H1 (cell line): ENCODE measurements around the gene APOO. TPM values are rescaled to one million over a fixed set of nuclear protein-coding genes. Genes with fewer than 3 reads are reported as not detected.

ENCODE experiments used
- CTCF ChIA-PET: fragments of 300-600 bp; sonication (Branson Sonifier 250); formaldehyde crosslinking; loops from one replicate; lab custom pipeline; 2021; ENCODE audit not compliant: partially characterized antibody; lab: Charles Lee
- POLR2A ChIA-PET: fragments of 300-600 bp; sonication (Branson Sonifier 250); formaldehyde crosslinking; loops from one replicate; lab custom pipeline; 2021; ENCODE audit warnings: inconsistent platforms; ENCODE audit not compliant: partially characterized antibody; lab: Charles Lee
- DNase-seq, 2 experiments: peaks; one replicate each; pipeline versions ENCODE4 v3.0.0 to v3.0.0-alpha.2; 2010 to 2022; ENCODE audit warnings: low spot score in 2 of 2, low read depth in 1 of 2, mixed read lengths in 1 of 2
- FAIRE-seq: peaks from 2 replicates; lab custom pipeline; 2011; peaks lifted over from hg19 to GRCh38; lab: Jason Lieb, UNC
- H2AFZ ChIP-seq: 2 replicates; pipeline ENCODE4 v1.8.1; 2012; ENCODE audit warnings: low read length, inconsistent platforms
- H2AK5ac ChIP-seq: 2 replicates; pipeline ENCODE4 v1.6.1; 2013; ENCODE audit warnings: low read depth, low read length
- H2BK120ac ChIP-seq: replicated peaks from 2 replicates; pipeline ENCODE3; 2013; ENCODE audit warnings: low read depth, low read length, inconsistent platforms
- H2BK12ac ChIP-seq: 2 replicates; pipeline ENCODE4 v1.6.1; 2013; ENCODE audit warnings: low read depth, low read length
- H2BK15ac ChIP-seq: 2 replicates; pipeline ENCODE4 v1.6.1; 2013; ENCODE audit warnings: low read length
- H2BK20ac ChIP-seq: 2 replicates; pipeline ENCODE4 v1.6.1; 2013; ENCODE audit warnings: low read length
- H2BK5ac ChIP-seq: 2 replicates; pipeline ENCODE4 v1.6.1; 2013; ENCODE audit warnings: low read depth, low read length
- H3K14ac ChIP-seq: 2 replicates; pipeline ENCODE4 v1.6.1; 2013; ENCODE audit warnings: inconsistent platforms; ENCODE audit not compliant: insufficient read length
- H3K18ac ChIP-seq: 2 replicates; pipeline ENCODE4 v1.6.1; 2013; ENCODE audit warnings: low read length; ENCODE audit errors: extremely low read depth
- H3K23ac ChIP-seq: 2 replicates; pipeline ENCODE4 v1.6.1; 2013; ENCODE audit warnings: inconsistent platforms; ENCODE audit not compliant: insufficient read length
- H3K23me2 ChIP-seq: 2 replicates; pipeline ENCODE4 v1.6.1; 2013; ENCODE audit warnings: low read depth, low read length
- H3K27ac ChIP-seq: 2 replicates; pipeline ENCODE4 v1.6.1; 2011; ENCODE audit warnings: low read depth, low read length, inconsistent platforms
- H3K27me3 ChIP-seq, 4 experiments: replicated peaks in 1 of 4; 1 replicate in 1 of 4; 2 replicates in 3 of 4; pipeline versions ENCODE4 v1.6.1 to v1.8.1; 2011 to 2013; ENCODE audit warnings: low read length in 3 of 4, mild to moderate bottlenecking in 3 of 4, inconsistent platforms in 2 of 4, mixed read lengths in 2 of 4, moderate library complexity in 1 of 4; ENCODE audit not compliant: control insufficient read depth in 3 of 4, insufficient read depth in 3 of 4; ENCODE audit errors: extremely low read depth in 1 of 4
- H3K36me3 ChIP-seq, 4 experiments: 2 replicates each; pipeline versions ENCODE4 v1.6.1 to v1.8.1; 2011 to 2013; ENCODE audit warnings: mild to moderate bottlenecking in 4 of 4, low read length in 3 of 4, moderate library complexity in 2 of 4, control low read depth in 1 of 4, inconsistent platforms in 1 of 4; ENCODE audit not compliant: insufficient read depth in 4 of 4, control insufficient read depth in 2 of 4
- H3K4ac ChIP-seq: replicated peaks from 2 replicates; pipeline ENCODE3; 2013; ENCODE audit warnings: low read length, low read depth, mixed read lengths, inconsistent platforms; ENCODE audit not compliant: insufficient read length
- H3K4me1 ChIP-seq, 4 experiments: replicated peaks in 1 of 4; 1 replicate in 1 of 4; 2 replicates in 3 of 4; pipeline versions ENCODE4 v1.6.1 to v1.8.1; 2011 to 2013; ENCODE audit warnings: low read length in 3 of 4, inconsistent platforms in 2 of 4, mixed read lengths in 1 of 4; ENCODE audit not compliant: insufficient read depth in 4 of 4, control insufficient read depth in 3 of 4
- H3K4me2 ChIP-seq, 2 experiments: 2 replicates each; pipeline versions ENCODE4 v1.6.1 to v1.8.1; 2011 to 2013; ENCODE audit warnings: low read depth in 2 of 2, low read length in 2 of 2, control low read depth in 1 of 2, inconsistent platforms in 1 of 2, mild to moderate bottlenecking in 1 of 2; ENCODE audit not compliant: insufficient read depth in 1 of 2
- H3K4me3 ChIP-seq, 4 experiments: fragments of 200-600, 300-600 bp in 1 of 4; sonication (generic), shearing (Covaris generic), sonication (Bioruptor Twin) in 1 of 4; 2 replicates each; pipeline versions ENCODE4 v1.5.1 to v1.8.1; 2011 to 2016; ENCODE audit warnings: low read length in 4 of 4, low read depth in 3 of 4, control low read depth in 2 of 4, inconsistent platforms in 2 of 4, mild to moderate bottlenecking in 2 of 4, mixed read lengths in 1 of 4, moderate library complexity in 1 of 4; ENCODE audit not compliant: insufficient read depth in 2 of 4; ENCODE audit errors: extremely low read depth in 1 of 4
- H3K56ac ChIP-seq: replicated peaks from 2 replicates; pipeline ENCODE3; 2013; ENCODE audit warnings: low read depth, mild to moderate bottlenecking, mixed read lengths, low read length, inconsistent platforms; ENCODE audit not compliant: insufficient read length
- H3K79me1 ChIP-seq: 2 replicates; pipeline ENCODE4 v1.6.1; 2013; ENCODE audit warnings: low read depth, low read length, control low read depth
- H3K79me2 ChIP-seq, 2 experiments: 2 replicates each; pipeline versions ENCODE4 v1.6.1 to v1.8.1; 2012 to 2013; ENCODE audit warnings: low read length in 2 of 2, mild to moderate bottlenecking in 2 of 2, inconsistent platforms in 1 of 2; ENCODE audit not compliant: insufficient read depth in 2 of 2, control insufficient read depth in 1 of 2
- H3K9ac ChIP-seq, 4 experiments: replicated peaks in 1 of 4; 1 replicate in 1 of 4; 2 replicates in 3 of 4; pipeline versions ENCODE4 v1.6.1 to v1.8.1; 2011 to 2013; ENCODE audit warnings: low read depth in 3 of 4, low read length in 3 of 4, control low read depth in 2 of 4, mild to moderate bottlenecking in 2 of 4, moderate library complexity in 2 of 4, inconsistent platforms in 1 of 4; ENCODE audit errors: extremely low read depth in 1 of 4
- H3K9me3 ChIP-seq, 2 experiments: 2 replicates each; pipeline versions ENCODE4 v1.6.1 to v1.8.1; 2012 to 2013; ENCODE audit warnings: mild to moderate bottlenecking in 2 of 2, moderate library complexity in 2 of 2, control low read depth in 1 of 2, inconsistent platforms in 1 of 2, low read depth in 1 of 2, low read length in 1 of 2, mixed read lengths in 1 of 2; ENCODE audit not compliant: insufficient read depth in 2 of 2
- H4K20me1 ChIP-seq, 2 experiments: replicated peaks in 1 of 2; 2 replicates each; pipeline versions ENCODE3 to v1.8.1; 2011 to 2013; ENCODE audit warnings: inconsistent platforms in 2 of 2, low read length in 2 of 2, mild to moderate bottlenecking in 1 of 2; ENCODE audit not compliant: insufficient read depth in 2 of 2, control insufficient read depth in 1 of 2
- H4K5ac ChIP-seq: 2 replicates; pipeline ENCODE4 v1.6.1; 2013; ENCODE audit warnings: low read length, low read depth, mixed read lengths, inconsistent platforms; ENCODE audit not compliant: insufficient read length
- H4K8ac ChIP-seq: 2 replicates; pipeline ENCODE4 v1.8.0; 2013; ENCODE audit warnings: mild to moderate bottlenecking, moderate library complexity, low read length, inconsistent platforms; ENCODE audit not compliant: insufficient read depth; ENCODE audit errors: extremely low read depth
- H4K91ac ChIP-seq: replicated peaks from 2 replicates; pipeline ENCODE3; 2013; ENCODE audit warnings: low read length, mixed read lengths, inconsistent platforms; ENCODE audit not compliant: insufficient read length
- CHD1 ChIP-seq: IDR thresholded peaks from 2 replicates; pipeline ENCODE4 v1.6.1; 2012; ENCODE audit warnings: low read depth, low read length, improper control_type of control experiment
- CHD2 ChIP-seq: IDR thresholded peaks from 2 replicates; pipeline ENCODE4 v1.6.1; 2012; ENCODE audit warnings: low read length, improper control_type of control experiment
- CTCF ChIP-seq, 3 experiments: IDR thresholded peaks; 1 replicate in 2 of 3; 2 replicates in 1 of 3; pipeline versions ENCODE4 v1.5.1 to v1.6.1; 2011; ENCODE audit warnings: low read length in 3 of 3, mild to moderate bottlenecking in 3 of 3, inconsistent platforms in 2 of 3, low read depth in 1 of 3, moderate library complexity in 1 of 3; ENCODE audit not compliant: insufficient read depth in 1 of 3; ENCODE audit errors: control extremely low read depth in 1 of 3
- NANOG ChIP-seq: IDR thresholded peaks from 2 replicates; pipeline ENCODE4 v1.6.1; 2011; ENCODE audit warnings: low read length, low read depth, mild to moderate bottlenecking, inconsistent platforms; ENCODE audit not compliant: insufficient read depth, poor library complexity, severe bottlenecking
- RXRA ChIP-seq: IDR thresholded peaks from 2 replicates; pipeline ENCODE4 v1.6.1; 2011; ENCODE audit warnings: low read depth, mild to moderate bottlenecking, low read length, moderate library complexity; ENCODE audit not compliant: insufficient read depth
- SP2 ChIP-seq: IDR thresholded peaks from 2 replicates; pipeline ENCODE4 v1.6.1; 2012; ENCODE audit warnings: mild to moderate bottlenecking, low read length, inconsistent platforms
- SRF ChIP-seq: IDR thresholded peaks from 2 replicates; pipeline ENCODE4 v1.6.1; 2011; ENCODE audit warnings: mild to moderate bottlenecking, low read depth, low read length, moderate library complexity
- TEAD4 ChIP-seq: IDR thresholded peaks from 2 replicates; pipeline ENCODE4 v1.6.1; 2012; ENCODE audit warnings: low read depth, low read length, inconsistent platforms, mixed read lengths
- WGBS, 2 experiments: shearing (Covaris generic) in 1 of 2; methylation state at CpG; one replicate each; pipeline versions ENCODE4 v1.1.6 to v1.1.7; 2013 to 2015; ENCODE audit warnings: low lambda C conversion rate in 2 of 2, mixed read lengths in 2 of 2, inconsistent platforms in 1 of 2, low coverage in 1 of 2, missing lambda C conversion rate in 1 of 2; ENCODE audit not compliant: insufficient replicate concordance in 2 of 2, insufficient coverage in 1 of 2, insufficient read length in 1 of 2; ENCODE audit errors: extremely low coverage in 1 of 2, missing lambda C conversion rate in 1 of 2; 5-methylcytosine and 5-hydroxymethylcytosine counted together
- polyA plus RNA-seq, 7 experiments: library from polyadenylated mRNA; depleted of rRNA in 3 of 7; stranded (reverse) in 5 of 7; unstranded in 2 of 7; fragments of >200 nt in 5 of 7; fragments of 200-250 nt in 2 of 7; gene quantifications; 1 replicate in 5 of 7; 2 replicates in 1 of 7; 4 replicates in 1 of 7; pipeline versions ENCODE4 v1.2.1 to v1.2.3, GENCODE V29; 2011 to 2013; ENCODE audit warnings: missing spikeins in 2 of 7, mixed read lengths in 2 of 7
- total RNA-seq: library from RNA; stranded (reverse); fragmentation: NEBNext Ultra II Directional; extraction: Animal tissue kit (Norgen Biotek cat#: 25700); gene quantifications from 2 replicates; pipeline ENCODE4 v1.2.1, GENCODE V29; 2021

APOO gene
- total and polyA plus RNA-seq, 2 of the 8 experiments (the other 6 are each of a cell fraction or from before 2014, with no cell fraction given), result 25.7 to 45.0 TPM

DNA sequence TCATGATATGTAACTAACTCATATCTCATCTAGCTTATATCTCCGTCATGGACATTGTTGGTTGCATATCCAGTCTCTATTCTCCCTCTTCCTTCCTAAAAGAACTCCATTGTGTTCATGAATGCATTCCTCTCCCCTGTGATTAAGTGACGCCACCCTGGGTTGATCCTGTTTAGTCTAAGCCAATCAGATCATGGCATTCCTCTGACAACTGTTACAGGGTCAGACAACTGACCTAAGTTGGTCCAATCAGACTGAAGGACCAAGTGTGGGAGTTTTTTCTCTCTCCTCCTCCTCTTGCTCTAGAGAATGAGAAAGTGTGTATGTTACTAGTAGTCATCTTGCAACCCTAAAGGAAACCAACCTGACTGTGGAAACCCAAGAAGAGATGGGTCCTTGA is 3.6 kb downstream of the APOO start:
- Histone ChIP-seq H4K20me1 (no peaks in the 10 kb centered on the region), H3K79me2 (peaks cover 0 to 36% of the 10 kb centered on the region in 2 experiments; a peak in 2 of 4 replicates), H3K18ac (no peak overlapping the region), H3K27me3 (no peaks in the 10 kb centered on the region), H3K36me3 (no peaks in the 10 kb centered on the region), H3K23ac (no peak overlapping the region), H3K23me2 (no peaks in the 10 kb centered on the region), H3K79me1 (no peaks in the 10 kb centered on the region), H4K91ac (no peak overlapping the region), H2BK20ac (no peak overlapping the region), H3K4ac (no peak overlapping the region), H3K4me2 (no peak overlapping the region), H3K4me3 (no peak overlapping the region), H2AFZ (no peak overlapping the region), H3K9me3 (no peaks in the 10 kb centered on the region), H2BK12ac (no peak overlapping the region), H3K4me1 (peaks cover 2 to 11% (median 3%) of the 10 kb centered on the region in 4 experiments; a peak in 3 of 7 replicates), H4K8ac (no peak overlapping the region), H2BK15ac (no peak overlapping the region), H2AK5ac (no peak overlapping the region), H2BK5ac (no peak overlapping the region), H3K14ac (no peak overlapping the region), H3K56ac (no peak overlapping the region), H2BK120ac (no peak overlapping the region), H3K27ac (no peak overlapping the region), H4K5ac (no peak overlapping the region), H3K9ac (no peak overlapping the region)
- 81% methylated on average over 2 of the region's 2 CpGs; no CpG with 5 or more reads in 1 of the 2 experiments for WGBS, 2 experiments
- DNase-seq (no peak), FAIRE-seq (no peak)
- POLR2A ChIA-PET, result interaction anchor here (0.7 to 1.7 kb wide), 2 partner anchors 205 to 497 kb away, joined by 3 read pairs; no protein-coding TSS in a partner anchor
- CTCF ChIA-PET, result interaction anchor here (1.0 to 3.3 kb wide), 2 partner anchors 147 to 208 kb away, joined by 3 to 33 read pairs; no protein-coding TSS in a partner anchor
- TF ChIP-seq CHD1, result no peak
- TF ChIP-seq CTCF (IDR thresholded peaks at IDR 0.05; ENCODE audit: control extremely low read depth in 1 of 3, insufficient read depth in 1 of 3, low read depth in 1 of 3, low read length in 3 of 3), result no peak
- no peak for TF ChIP-seq SRF
- TF ChIP-seq CHD2, result no peak
- TF ChIP-seq NANOG, result no peak
- TF ChIP-seq RXRA, result no peak
- no peak for TF ChIP-seq SP2
- no peak for TF ChIP-seq TEAD4
